A549 (cell line): ENCODE measurements around the gene TMEM140. TPM values are rescaled to one million over a fixed set of nuclear protein-coding genes. Genes with fewer than 3 reads are reported as not detected.

Experiments used
- ATAC-seq, 2 experiments: fragments of 200-7000 bp in 1 of 2; fragments of >200 bp in 1 of 2; cut with Nextera tagmentation in 1 of 2; cut with Tn5 transposase in 1 of 2; 3 replicates each; pipeline versions ENCODE4 v1.8.0 to v1.9.1; 2018 to 2020; ENCODE audit warnings: mild to moderate bottlenecking in 1 of 2, moderate library complexity in 1 of 2
- CTCF ChIA-PET: fragments of 300-600 bp; sonication (Branson Sonifier 250); formaldehyde crosslinking; extraction: SDS; loops from one replicate; lab custom pipeline; 2021; ENCODE audit warnings: antibody characterized with exemption, inconsistent platforms; lab: Yijun Ruan, JAX
- POLR2A ChIA-PET: fragments of 350-600 bp; formaldehyde crosslinking; extraction: SDS; loops from one replicate; lab custom pipeline; 2021; ENCODE audit warnings: antibody characterized with exemption, inconsistent platforms; lab: Yijun Ruan, JAX
- DNase-seq, 2 experiments: peaks; one replicate each; pipeline versions ENCODE4 v3.0.0 to v3.0.0-alpha.2; 2011 to 2016; ENCODE audit warnings: low read depth in 1 of 2, low spot score in 1 of 2
- FAIRE-seq: peaks from 2 replicates; lab custom pipeline; 2011; peaks lifted over from hg19 to GRCh38; lab: Jason Lieb, UNC
- H3K27ac ChIP-seq, 2 experiments: fragments of >200 bp; sonication (Bioruptor Twin); formaldehyde crosslinking; 3 replicates each; pipeline ENCODE4 v1.5.1; 2016 to 2017
- H3K4me1 ChIP-seq: fragments of >200 bp; sonication (Bioruptor Twin); formaldehyde crosslinking; 3 replicates; pipeline ENCODE4 v1.6.1; 2016
- H3K4me2 ChIP-seq: fragments of >200 bp; sonication (Bioruptor Twin); formaldehyde crosslinking; 3 replicates; pipeline ENCODE4 v1.6.1; 2016
- H3K4me3 ChIP-seq: fragments of >200 bp; sonication (Bioruptor Twin); formaldehyde crosslinking; 3 replicates; pipeline ENCODE4 v1.5.1; 2016
- H3K9me3 ChIP-seq: fragments of >200 bp; sonication (Bioruptor Twin); formaldehyde crosslinking; 3 replicates; pipeline ENCODE4 v1.6.1; 2016
- ATOH8 ChIP-seq: fragments of 250-450 bp; sonication (Bioruptor Pico); IDR thresholded peaks from 2 replicates; pipeline ENCODE4 v1.5.0; 2020; ENCODE audit warnings: low read depth, mild to moderate bottlenecking, moderate library complexity
- BCL3 ChIP-seq: fragments of >200 bp; sonication (Bioruptor Twin); formaldehyde crosslinking; IDR thresholded peaks from 3 replicates; pipeline ENCODE4 v1.6.1; 2016
- BHLHE40 ChIP-seq: IDR thresholded peaks from 2 replicates; pipeline ENCODE4 v1.6.1; 2012; ENCODE audit warnings: low read depth, low read length, inconsistent platforms
- CBX2 ChIP-seq: fragments of 200-600 bp; sonication (generic); IDR thresholded peaks from 2 replicates; pipeline ENCODE4 v1.6.1; 2016; ENCODE audit warnings: low read depth, mild to moderate bottlenecking, borderline replicate concordance
- CEBPB ChIP-seq, 2 experiments: fragments of >200 bp in 1 of 2; sonication (Bioruptor Twin) in 1 of 2; formaldehyde crosslinking in 1 of 2; IDR thresholded peaks; 2 replicates each; pipeline ENCODE4 v1.6.1; 2012 to 2016
- E2F6 ChIP-seq: IDR thresholded peaks from 2 replicates; pipeline ENCODE4 v1.6.1; 2012; ENCODE audit warnings: low read depth, borderline replicate concordance
- EP300 ChIP-seq, 2 experiments: fragments of >200 bp; sonication (Bioruptor Twin); formaldehyde crosslinking; IDR thresholded peaks; 2 replicates in 1 of 2; 3 replicates in 1 of 2; pipeline ENCODE4 v1.6.1; 2016 to 2017
- HEYL ChIP-seq: fragments of 250-450 bp; sonication (Bioruptor Pico); IDR thresholded peaks from 2 replicates; pipeline ENCODE4 v1.8.0; 2021; ENCODE audit warnings: mild to moderate bottlenecking, moderate library complexity
- HMGXB4 ChIP-seq: fragments of 250-450 bp; sonication (Bioruptor Pico); IDR thresholded peaks from 2 replicates; pipeline ENCODE4 v1.5.0; 2021; ENCODE audit warnings: mild to moderate bottlenecking, moderate library complexity, borderline replicate concordance
- HOXB13 ChIP-seq: fragments of 250-450 bp; sonication (Bioruptor Pico); IDR thresholded peaks from 2 replicates; pipeline ENCODE4 v1.5.0; 2020; ENCODE audit warnings: low read depth, mild to moderate bottlenecking, moderate library complexity
- JUNB ChIP-seq: fragments of >200 bp; sonication (Bioruptor Twin); formaldehyde crosslinking; IDR thresholded peaks from 2 replicates; pipeline ENCODE4 v1.6.1; 2016
- MAZ ChIP-seq: fragments of 150-350 bp; IDR thresholded peaks from 2 replicates; pipeline ENCODE4 v1.6.1; 2014; ENCODE audit warnings: antibody characterized with exemption, low read depth, low read length, borderline replicate concordance
- MYC ChIP-seq: IDR thresholded peaks from 2 replicates; pipeline ENCODE4 v1.6.1; 2012; ENCODE audit warnings: mild to moderate bottlenecking, inconsistent platforms, low read length, improper control_type of control experiment, borderline replicate concordance
- NFE2L2 ChIP-seq: fragments of 150-350 bp; conservative IDR thresholded peaks from 2 replicates; pipeline ENCODE4 v1.6.1; 2014; ENCODE audit warnings: low read length
- NPAS2 ChIP-seq: fragments of 250-450 bp; sonication (Bioruptor Pico); IDR thresholded peaks from 2 replicates; pipeline ENCODE4 v1.8.0; 2022; ENCODE audit warnings: mild to moderate bottlenecking, moderate library complexity, borderline replicate concordance
- PBX3 ChIP-seq: IDR thresholded peaks from 2 replicates; pipeline ENCODE4 v1.6.1; 2012
- PHF8 ChIP-seq: fragments of 200-600 bp; sonication (generic); IDR thresholded peaks from 2 replicates; pipeline ENCODE4 v1.6.1; 2016; ENCODE audit warnings: low read depth, mild to moderate bottlenecking, antibody characterized with exemption, moderate library complexity, borderline replicate concordance
- RAD21 ChIP-seq, 2 experiments: fragments of >200 bp in 1 of 2; sonication (Bioruptor Twin) in 1 of 2; formaldehyde crosslinking in 1 of 2; IDR thresholded peaks in 1 of 2; conservative IDR thresholded peaks in 1 of 2; 2 replicates in 1 of 2; 3 replicates in 1 of 2; pipeline ENCODE4 v1.6.1; 2012 to 2018; ENCODE audit warnings: inconsistent platforms in 1 of 2
- RARB ChIP-seq: fragments of 250-450 bp; sonication (Bioruptor Pico); IDR thresholded peaks from 2 replicates; pipeline ENCODE4 v1.8.0; 2021; ENCODE audit warnings: mild to moderate bottlenecking, moderate library complexity
- RCOR1 ChIP-seq: fragments of 150-350 bp; IDR thresholded peaks from 2 replicates; pipeline ENCODE4 v1.6.1; 2014; ENCODE audit warnings: antibody characterized with exemption, low read length, low read depth
- REST ChIP-seq: fragments of 200-600 bp; sonication (generic); IDR thresholded peaks from 2 replicates; pipeline ENCODE4 v1.6.1; 2016; ENCODE audit warnings: antibody characterized with exemption, mild to moderate bottlenecking, moderate library complexity
- RNF2 ChIP-seq: fragments of 200-600 bp; sonication (generic); IDR thresholded peaks from 2 replicates; pipeline ENCODE4 v1.6.1; 2016; ENCODE audit warnings: low read depth, mild to moderate bottlenecking, antibody characterized with exemption, moderate library complexity, borderline replicate concordance
- SMC3 ChIP-seq: fragments of >200 bp; sonication (Bioruptor Twin); formaldehyde crosslinking; IDR thresholded peaks from 3 replicates; pipeline ENCODE4 v1.6.1; 2018; ENCODE audit warnings: inconsistent platforms
- SREBF2 ChIP-seq: fragments of 450-650 bp; IDR thresholded peaks from 2 replicates; pipeline ENCODE4 v1.6.1; 2014; ENCODE audit warnings: mild to moderate bottlenecking, moderate library complexity
- TFCP2L1 ChIP-seq: fragments of 250-450 bp; sonication (Bioruptor Pico); IDR thresholded peaks from 2 replicates; pipeline ENCODE4 v1.5.0; 2021; ENCODE audit warnings: mild to moderate bottlenecking
- TP53 ChIP-seq: fragments of 250-450 bp; sonication (Bioruptor Pico); IDR thresholded peaks from 2 replicates; pipeline ENCODE4 v1.5.0; 2021; ENCODE audit warnings: mild to moderate bottlenecking, moderate library complexity
- WGBS: methylation state at CpG from one replicate; pipeline ENCODE4 v1.1.6; 2017; ENCODE audit errors: missing lambda C conversion rate; 5-methylcytosine and 5-hydroxymethylcytosine counted together
- polyA plus RNA-seq, 4 experiments: library from polyadenylated mRNA; depleted of rRNA in 3 of 4; stranded (reverse); fragments of >200 nt; fragmentation: RNase III in 1 of 4; extraction: RNeasy Plus Mini Kit Qiagen cat#74134 plus additional on column Dnase treatment in 1 of 4; gene quantifications; 2 replicates in 3 of 4; 3 replicates in 1 of 4; pipeline ENCODE4 v1.2.3, GENCODE V29; 2011 to 2017

Gene TMEM140
- polyA plus RNA-seq, 2 of the 4 experiments (the other 2 are of a cell fraction): 0.72 to 0.87 TPM

- no peak for DNase-seq
- no peaks in the 10 kb centered on the region for H3K4me1 ChIP-seq
- ChIA-PET CTCF (interaction anchor here (1.8 kb wide), 1 partner anchor 20 kb away, joined by 5 read pairs; no protein-coding TSS in a partner anchor), POLR2A (no interaction called here)
- no peaks in the 10 kb centered on the region for H3K9me3 ChIP-seq
- no peak overlapping the region for H3K27ac ChIP-seq
- TF ChIP-seq TFCP2L1 (CRISPR knock-in tag) (no peak), HOXB13 (no peak), CBX2 (no peak), PHF8 (no peak), E2F6 (no peak), JUNB (no peak), RNF2 (no peak), MYC (no peak), NPAS2 (CRISPR knock-in tag) (no peak), HEYL (CRISPR knock-in tag) (no peak), MAZ (no peak), PBX3 (no peak), CEBPB (IDR thresholded peaks at IDR 0.05) (no peak), EP300 (IDR thresholded peaks at IDR 0.05) (no peak)
- ATAC-seq: no peak
- H3K4me3 ChIP-seq: no peak overlapping the region
- no peak for FAIRE-seq
- no peak overlapping the region for H3K4me2 ChIP-seq
Measured at GRCh38 chr7:135190703-135191102, 42.8 kb downstream of the TMEM140 start.

GRCh38 chr7:135192914-135193536 is 45.2 kb downstream of the TMEM140 start:
- Histone ChIP-seq H3K9me3 (no peaks in the 10 kb centered on the region), H3K4me3 (no peak overlapping the region), H3K4me2 (no peak overlapping the region), H3K4me1 (no peaks in the 10 kb centered on the region), H3K27ac (no peak overlapping the region)
- ChIA-PET CTCF (no interaction called here), POLR2A (no interaction called here)
- FAIRE-seq (no peak), DNase-seq (no peak), ATAC-seq (no peak)
- 93% methylated on average over 11 of the region's 11 CpGs for WGBS
- TF ChIP-seq BCL3 (no peak), HOXB13 (no peak), TP53 (no peak), HMGXB4 (CRISPR knock-in tag) (no peak), RAD21 (conservative IDR thresholded peaks at IDR 0.05 in 1 of 2, IDR thresholded peaks at IDR 0.05 in 1 of 2) (no peak), NFE2L2 (no peak), RARB (CRISPR knock-in tag) (no peak), MYC (no peak), RCOR1 (no peak), BHLHE40 (no peak), ATOH8 (CRISPR knock-in tag) (no peak), TFCP2L1 (CRISPR knock-in tag) (no peak), SMC3 (no peak), PBX3 (no peak), REST (no peak), SREBF2 (no peak), NPAS2 (CRISPR knock-in tag) (no peak)
